Right atrium auricular region (tissue), 2 donors: ENCODE data around the gene BDNF. TPM values are rescaled to one million over a fixed set of nuclear protein-coding genes. Genes with fewer than 3 reads are reported as not detected.
"Not testable (repeated sequence)": the region's sequence is repeated elsewhere in the genome, so short reads cannot be mapped to it uniquely, and the experiment has no call there.

Experiments used
- DNase-seq: peaks from one replicate; pipeline ENCODE4 v3.0.0-alpha.2; 2019; ENCODE audit warnings: low spot score
- H3K27ac ChIP-seq, 2 donors: fragments of 200-600 bp; sonication (generic); 1 replicate in 1 of 2; 2 replicates in 1 of 2; pipeline ENCODE4 v1.5.1; 2016 to 2019
- H3K27me3 ChIP-seq, 2 donors: fragments of 200-600 bp; sonication (generic); one replicate each; pipeline versions ENCODE4 v1.5.1 to v1.6.0; 2017 to 2019
- H3K36me3 ChIP-seq: fragments of 200-600 bp; sonication (generic); one replicate; pipeline ENCODE4 v1.5.1; 2016
- H3K4me1 ChIP-seq, 2 donors: fragments of 200-600 bp; sonication (generic); one replicate each; pipeline versions ENCODE4 v1.5.1 to v1.6.0; 2017 to 2019
- H3K4me3 ChIP-seq, 2 donors: fragments of 200-600 bp; sonication (generic); 1 replicate in 1 of 2; 2 replicates in 1 of 2; pipeline ENCODE4 v1.5.1; 2017 to 2019; ENCODE audit warnings: mild to moderate bottlenecking in 1 of 2, moderate library complexity in 1 of 2
- H3K9me3 ChIP-seq, 2 donors: fragments of 200-600 bp; sonication (generic); one replicate each; pipeline ENCODE4 v1.5.1; 2019
- CTCF ChIP-seq, 2 donors: fragments of 200-600 bp; sonication (generic); IDR thresholded peaks; one replicate each; pipeline ENCODE4 v1.5.1; 2019; ENCODE audit warnings: antibody characterized with exemption in 2 of 2
- total RNA-seq, 2 donors: library from RNA; depleted of rRNA; stranded (reverse); fragments of >200 nt; gene quantifications; one replicate each; pipeline ENCODE4 v1.1.0, GENCODE V29; 2016

Gene BDNF
- total RNA-seq, 2 donors from 2014 or later, result 0.20 TPM; not detected in 1

DNA sequence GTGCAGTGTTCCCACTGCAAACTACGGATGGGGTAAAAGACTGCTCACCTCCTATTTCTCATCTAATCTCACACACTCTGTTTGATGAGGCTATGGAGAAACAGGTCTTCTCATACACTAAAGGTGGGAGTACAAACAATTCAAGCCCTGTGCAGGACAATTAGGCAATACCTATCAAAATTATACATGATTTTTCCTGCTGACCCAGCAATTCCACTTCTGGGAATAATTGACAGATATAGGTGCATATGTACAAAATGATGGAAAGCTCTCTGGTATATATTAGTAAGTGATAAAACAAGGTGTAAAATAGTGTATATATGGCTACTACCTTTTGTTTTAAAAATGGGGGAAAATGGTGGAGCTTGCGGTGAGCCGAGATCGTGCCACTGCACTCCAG is 23.1 kb downstream of the BDNF start:
- H3K4me1 ChIP-seq, result no peaks in the 10 kb centered on the region
- TF ChIP-seq CTCF (IDR thresholded peaks at IDR 0.05), result no peak
- no peak overlapping the region for H3K4me3 ChIP-seq
- no peaks in the 10 kb centered on the region for H3K27me3 ChIP-seq
- no peak for DNase-seq
- H3K36me3 ChIP-seq, result no peaks in the 10 kb centered on the region
- H3K27ac ChIP-seq, result no peak overlapping the region
- H3K9me3 ChIP-seq, result no peaks in the 10 kb centered on the region

DNA sequence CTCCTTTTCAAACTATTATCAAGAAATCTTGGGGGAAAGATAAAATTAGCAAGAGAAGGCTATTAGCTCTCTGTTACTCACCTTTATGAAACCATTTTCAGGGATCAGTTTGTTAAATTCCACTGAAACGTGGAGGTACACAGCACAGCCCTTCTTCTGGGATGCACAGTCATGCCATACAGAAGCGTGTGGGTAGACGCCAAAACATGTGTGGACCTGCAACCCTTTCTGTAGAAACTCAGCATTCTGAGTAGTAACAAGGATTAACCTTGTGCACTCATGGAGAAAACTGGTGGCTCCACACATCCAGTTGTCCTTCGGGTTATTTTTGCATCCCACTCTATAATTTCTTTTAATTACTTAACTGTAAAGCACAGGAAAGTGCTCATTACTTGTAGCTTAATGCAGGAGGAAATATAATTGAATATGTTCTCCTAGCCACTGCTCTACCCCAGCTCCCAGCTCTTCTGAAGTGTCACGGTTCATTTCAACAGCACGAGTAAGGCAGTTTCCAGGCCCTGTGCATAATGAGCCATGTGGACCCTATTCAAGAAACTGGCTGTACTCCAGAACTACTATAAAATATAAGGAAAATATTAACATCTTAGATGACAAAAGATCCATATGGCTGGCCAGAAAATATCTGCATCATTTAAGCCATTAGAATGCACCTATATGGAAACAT is 26.1 kb downstream of the BDNF start:
- Histone ChIP-seq H3K27me3 (no peaks in the 10 kb centered on the region), H3K27ac (no peak overlapping the region), H3K36me3 (no peaks in the 10 kb centered on the region), H3K4me1 (no peaks in the 10 kb centered on the region), H3K9me3 (no peaks in the 10 kb centered on the region), H3K4me3 (no peak overlapping the region)
- no peak for TF ChIP-seq CTCF (IDR thresholded peaks at IDR 0.05)
- no peak for DNase-seq

GRCh38 chr11:27672836-27673464 is 27.3 kb downstream of the BDNF start:
- no peak for DNase-seq
- Histone ChIP-seq H3K4me3 (no peak overlapping the region), H3K36me3 (no peaks in the 10 kb centered on the region), H3K27ac (no peak overlapping the region), H3K9me3 (no peaks in the 10 kb centered on the region), H3K27me3 (no peaks in the 10 kb centered on the region), H3K4me1 (no peaks in the 10 kb centered on the region)
- TF ChIP-seq CTCF (IDR thresholded peaks at IDR 0.05), result no peak

GRCh38 chr11:27665508-27666101 is 34.6 kb downstream of the BDNF start:
- H3K36me3 ChIP-seq, H3K4me3 ChIP-seq, H3K27ac ChIP-seq, DNase-seq, H3K9me3 ChIP-seq, H3K27me3 ChIP-seq, H3K4me1 ChIP-seq: not testable (repeated sequence)

DNA sequence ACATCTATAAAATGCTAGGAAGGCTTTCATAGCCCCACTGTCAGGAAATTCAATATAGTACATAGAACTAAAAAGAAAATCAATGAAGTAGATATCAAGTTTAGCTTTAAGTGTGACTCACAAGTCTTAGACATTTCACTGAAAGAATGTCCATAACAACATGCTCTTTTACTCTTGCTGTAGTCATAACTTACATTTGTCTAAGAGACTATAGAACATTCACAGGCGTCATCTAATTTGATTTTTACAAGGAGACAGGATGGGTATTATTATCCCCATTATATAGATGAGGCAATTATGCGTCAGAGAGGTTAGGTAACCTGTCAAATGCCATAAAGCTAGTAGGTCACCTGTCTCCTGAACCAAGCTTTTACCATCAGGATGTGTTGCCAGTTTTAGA is 36.9 kb downstream of the BDNF start:
- H3K4me3 ChIP-seq, result no peak overlapping the region
- no peak overlapping the region for H3K27ac ChIP-seq
- TF ChIP-seq CTCF (IDR thresholded peaks at IDR 0.05), result no peak
- no peaks in the 10 kb centered on the region for H3K27me3 ChIP-seq
- no peaks in the 10 kb centered on the region for H3K4me1 ChIP-seq
- H3K36me3 ChIP-seq, result no peaks in the 10 kb centered on the region
- DNase-seq, result no peak
- H3K9me3 ChIP-seq, result no peaks in the 10 kb centered on the region

DNA sequence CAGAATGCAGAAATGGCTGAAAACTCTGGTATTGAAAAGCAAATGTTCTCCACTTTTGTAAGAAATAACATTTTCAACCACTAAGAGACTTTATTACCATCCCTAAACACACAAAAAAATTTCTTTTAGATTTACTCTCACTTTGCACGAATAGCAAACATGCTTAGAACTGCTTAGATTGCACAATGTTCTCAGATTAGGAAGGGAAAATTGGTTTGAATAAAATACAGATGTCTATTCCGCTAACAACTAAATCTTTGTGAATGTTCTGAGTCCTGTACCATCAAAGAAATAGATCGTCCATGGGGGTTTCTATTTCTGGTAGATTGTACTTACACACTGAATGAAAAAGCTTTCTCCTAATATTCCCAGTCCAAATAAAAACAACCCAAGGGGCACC is 40.1 kb downstream of the BDNF start:
- no peaks in the 10 kb centered on the region for H3K27me3 ChIP-seq
- H3K4me3 ChIP-seq, result no peak overlapping the region
- H3K27ac ChIP-seq, result no peak overlapping the region
- no peaks in the 10 kb centered on the region for H3K4me1 ChIP-seq
- no peaks in the 10 kb centered on the region for H3K36me3 ChIP-seq
- no peaks in the 10 kb centered on the region for H3K9me3 ChIP-seq
- DNase-seq, result no peak
- no peak for TF ChIP-seq CTCF (IDR thresholded peaks at IDR 0.05)
